Measurements from ENCODE around the gene ZNF652.
A peak's percentile ranks its signal among the peaks of the same experiment; 100 is the strongest.

Gene ZNF652

DNA sequence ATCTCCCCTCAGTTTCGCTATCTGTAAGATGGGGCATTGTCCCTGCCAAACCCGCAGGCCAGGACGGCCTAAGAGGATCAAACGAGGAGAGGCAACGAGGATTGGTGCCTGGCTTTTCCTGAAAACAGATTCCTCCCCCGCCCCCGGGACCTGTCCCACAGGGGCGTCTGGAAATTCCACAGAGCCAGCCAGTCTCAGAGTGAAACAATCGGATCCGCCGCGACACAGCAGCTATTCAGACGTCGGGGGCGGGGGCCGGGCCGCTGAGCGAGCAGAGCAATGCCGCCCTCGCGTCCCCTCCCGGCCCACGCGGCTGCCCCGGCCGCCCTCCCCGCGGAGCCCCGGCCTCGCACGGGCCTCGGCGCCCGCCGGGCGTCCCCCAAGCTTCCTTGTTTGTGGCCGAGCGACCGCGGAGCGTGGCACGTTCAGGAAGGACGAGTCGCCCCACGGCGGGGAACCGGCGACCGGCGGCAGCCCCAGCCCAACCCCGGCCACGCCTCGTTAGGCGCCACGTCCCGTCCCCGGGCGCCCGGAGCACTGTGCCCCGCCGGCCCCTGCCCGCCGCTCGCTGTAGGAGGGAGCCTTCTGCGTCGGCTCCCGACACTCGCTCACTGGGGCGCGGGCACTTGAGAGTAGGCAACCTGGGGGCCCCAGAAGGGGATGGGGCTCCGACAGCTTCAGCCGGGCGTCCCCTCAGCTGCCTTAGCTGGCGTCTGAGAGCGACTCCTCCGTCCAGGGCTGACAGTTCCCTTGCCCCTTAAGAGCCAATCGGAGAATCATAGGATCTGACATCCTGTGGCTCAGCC, 101.8 kb downstream of the ZNF652 start:
- peak; percentile 76 to 90 (median 90) for DNase-seq

- DNase-seq, result no peak
Measured at GRCh38 chr17:49259663-49260010, 102.4 kb downstream of the ZNF652 start.

- no peak for DNase-seq
Measured at GRCh38 chr17:49258394-49258793, 103.7 kb downstream of the ZNF652 start.

DNA sequence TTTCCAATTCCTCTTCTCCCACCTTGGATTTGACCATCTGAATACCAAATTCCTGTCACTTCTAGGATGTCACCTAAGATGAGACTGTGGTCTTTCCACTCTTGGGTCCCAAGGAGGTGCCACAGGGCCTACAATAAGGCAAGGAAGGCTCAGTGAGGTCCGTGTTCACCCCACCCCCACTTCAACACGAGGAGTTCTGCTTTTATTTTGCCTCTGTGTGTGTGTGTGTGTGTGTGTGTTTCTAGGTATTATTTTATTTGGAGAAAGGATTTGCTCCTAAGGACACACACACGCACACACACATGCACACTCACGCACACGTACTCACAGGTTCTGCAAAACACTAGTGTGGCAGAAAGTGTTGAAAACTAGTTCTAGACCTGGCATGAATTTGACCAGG, 106.9 kb downstream of the ZNF652 start:
- DNase-seq, result peak in 2 of 3 donors; percentile 20 to 30

DNA sequence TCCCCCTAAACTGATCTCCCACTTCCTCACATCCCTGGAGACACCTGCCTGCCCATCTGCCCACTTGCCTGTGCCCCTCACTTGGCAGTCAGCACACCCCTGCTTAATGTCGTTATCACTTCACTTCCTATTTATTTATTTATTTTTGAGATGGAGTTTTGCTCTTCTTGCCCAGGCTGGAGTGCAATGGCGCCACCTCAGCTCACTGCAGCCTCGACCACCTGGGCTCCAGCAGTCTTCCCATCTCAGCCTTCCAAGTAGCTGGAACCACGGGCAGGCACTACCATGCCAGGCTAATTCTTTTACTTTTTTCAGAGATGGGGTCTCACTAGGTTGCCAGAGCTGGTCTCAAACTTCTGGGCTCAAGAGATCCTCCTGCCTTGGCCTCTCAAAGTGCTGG, 108.0 kb downstream of the ZNF652 start:
- DNase-seq, result no peak

GRCh38 chr17:49252148-49252695, 109.8 kb downstream of the ZNF652 start:
- peak; percentile 77 to 84 (median 79) for DNase-seq

DNA sequence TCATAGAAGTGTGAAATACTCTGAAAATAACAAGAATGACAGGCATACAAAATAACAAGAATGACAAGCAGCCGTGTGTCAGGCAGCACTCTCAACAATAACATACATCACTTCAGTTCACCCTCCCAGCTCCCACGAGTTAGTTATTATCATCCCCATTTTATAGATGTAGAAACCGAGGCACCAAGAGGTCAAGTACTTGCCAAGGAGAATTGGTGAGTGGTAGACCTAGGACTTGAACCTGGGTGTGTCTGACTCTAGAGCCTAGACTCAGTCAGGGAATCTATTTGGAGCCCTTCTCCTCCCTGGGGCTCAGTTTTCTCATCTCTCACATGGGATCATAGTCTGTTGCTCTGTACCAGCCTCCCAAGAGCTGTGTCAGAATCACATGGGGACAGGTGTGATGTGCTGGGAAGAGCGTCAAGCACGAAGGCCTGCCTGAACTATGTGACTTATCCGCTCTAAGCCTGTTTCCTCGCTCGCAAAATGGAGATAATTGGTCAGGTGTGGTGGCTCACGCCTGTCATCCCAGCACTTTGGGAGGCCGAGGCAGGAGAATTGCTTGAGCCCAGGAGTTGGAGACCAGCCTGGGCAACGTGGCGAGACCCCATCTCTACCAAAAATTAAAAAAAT, 112.0 kb downstream of the ZNF652 start:
- DNase-seq, result no peak

GRCh38 chr17:49249292-49249794, 112.7 kb downstream of the ZNF652 start:
- DNase-seq, result no peak

DNA sequence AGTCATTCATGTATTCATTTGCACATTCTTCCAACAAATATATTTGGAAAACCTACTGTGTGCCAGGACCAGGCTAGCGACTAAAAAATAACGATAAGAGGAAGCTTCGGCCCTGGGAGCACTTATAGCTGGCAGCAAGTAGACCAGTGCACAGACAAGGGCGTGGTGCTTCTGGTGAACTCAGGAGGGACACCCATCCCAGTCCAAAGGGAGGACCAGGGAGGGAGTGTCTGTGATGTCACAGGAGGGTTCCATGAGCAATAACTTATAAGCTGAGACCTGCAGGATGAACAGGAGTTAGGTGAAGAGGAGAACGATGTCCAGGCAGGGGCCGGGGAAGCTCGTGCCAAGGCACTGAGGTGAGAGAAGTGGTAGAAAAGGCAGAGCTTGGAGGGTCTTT, 114.1 kb downstream of the ZNF652 start:
- no peak for DNase-seq

DNA sequence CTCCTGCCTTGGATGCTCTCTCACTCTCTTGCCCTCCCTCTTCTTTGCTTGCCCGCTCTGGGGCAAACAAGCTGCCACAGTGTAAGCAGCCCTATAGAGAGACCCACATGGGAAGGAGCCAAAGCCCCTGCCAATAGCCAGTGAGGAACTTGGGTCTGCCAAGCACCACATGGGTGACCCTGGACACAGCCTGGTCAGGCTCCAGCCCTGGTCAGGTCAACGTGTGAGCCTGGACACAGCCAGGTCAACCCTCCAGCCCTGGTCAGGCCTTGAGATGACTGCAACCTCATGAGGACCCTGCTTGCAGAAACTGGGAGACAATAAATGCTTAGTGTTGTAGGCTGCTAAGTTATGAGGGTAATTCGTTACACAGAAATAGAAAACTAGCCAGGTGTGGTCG, 117.2 kb downstream of the ZNF652 start:
- DNase-seq, result no peak
